NB4 (cell line): ENCODE data around the gene FRMD5.

Source experiments
- MYC ChIP-seq: IDR thresholded peaks from 2 replicates; pipeline ENCODE4 v1.6.1; 2011; ENCODE audit warnings: low read depth, low read length
- POLR2A ChIP-seq: IDR thresholded peaks from 2 replicates; pipeline ENCODE4 v1.6.1; 2011; ENCODE audit warnings: mild to moderate bottlenecking; ENCODE audit not compliant: insufficient read length; ENCODE audit errors: extremely low read depth
- TF ChIP-seq, protein P1 (sequence below): IDR thresholded peaks from one replicate; pipeline ENCODE4 v1.5.1; 2012; ENCODE audit warnings: low read depth, low read length
- TF ChIP-seq, protein P2 (sequence below): IDR thresholded peaks from 2 replicates; pipeline ENCODE4 v1.6.1; 2011; ENCODE audit warnings: low read depth, low read length

DNA sequence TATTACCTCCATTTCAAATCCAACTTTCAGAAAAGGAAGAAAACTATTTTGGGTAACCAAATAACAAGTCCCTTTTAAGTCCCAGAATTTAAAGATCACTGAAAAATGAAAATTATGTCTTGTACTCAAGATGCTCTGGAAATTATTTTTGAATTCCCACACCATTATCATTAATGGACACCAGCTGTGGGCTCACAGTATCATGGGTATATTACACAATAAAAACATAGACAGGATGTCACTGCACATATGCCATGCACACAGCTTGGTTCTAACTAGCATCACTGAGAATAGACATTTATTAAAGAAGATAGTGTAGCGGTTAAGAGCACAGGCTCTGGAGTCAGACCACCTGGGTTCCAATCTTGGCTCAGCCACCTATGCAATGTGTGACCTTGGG lies 130.4 kb downstream of the FRMD5 start:
- TF ChIP-seq, protein P1, sequence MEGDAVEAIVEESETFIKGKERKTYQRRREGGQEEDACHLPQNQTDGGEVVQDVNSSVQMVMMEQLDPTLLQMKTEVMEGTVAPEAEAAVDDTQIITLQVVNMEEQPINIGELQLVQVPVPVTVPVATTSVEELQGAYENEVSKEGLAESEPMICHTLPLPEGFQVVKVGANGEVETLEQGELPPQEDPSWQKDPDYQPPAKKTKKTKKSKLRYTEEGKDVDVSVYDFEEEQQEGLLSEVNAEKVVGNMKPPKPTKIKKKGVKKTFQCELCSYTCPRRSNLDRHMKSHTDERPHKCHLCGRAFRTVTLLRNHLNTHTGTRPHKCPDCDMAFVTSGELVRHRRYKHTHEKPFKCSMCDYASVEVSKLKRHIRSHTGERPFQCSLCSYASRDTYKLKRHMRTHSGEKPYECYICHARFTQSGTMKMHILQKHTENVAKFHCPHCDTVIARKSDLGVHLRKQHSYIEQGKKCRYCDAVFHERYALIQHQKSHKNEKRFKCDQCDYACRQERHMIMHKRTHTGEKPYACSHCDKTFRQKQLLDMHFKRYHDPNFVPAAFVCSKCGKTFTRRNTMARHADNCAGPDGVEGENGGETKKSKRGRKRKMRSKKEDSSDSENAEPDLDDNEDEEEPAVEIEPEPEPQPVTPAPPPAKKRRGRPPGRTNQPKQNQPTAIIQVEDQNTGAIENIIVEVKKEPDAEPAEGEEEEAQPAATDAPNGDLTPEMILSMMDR: no peak
- TF ChIP-seq POLR2A (no peak), MYC (no peak)
- TF ChIP-seq, protein P2, sequence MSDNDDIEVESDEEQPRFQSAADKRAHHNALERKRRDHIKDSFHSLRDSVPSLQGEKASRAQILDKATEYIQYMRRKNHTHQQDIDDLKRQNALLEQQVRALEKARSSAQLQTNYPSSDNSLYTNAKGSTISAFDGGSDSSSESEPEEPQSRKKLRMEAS: no peak
